ENCODE results near the gene RGSL1.

Gene RGSL1

GRCh38 chr1:182415789-182416188, 34.2 kb upstream of the RGSL1 start:
- Histone ChIP-seq H3K36me3 (ENCODE audit: control insufficient read depth, insufficient read depth, low read length, severe bottlenecking) (no peaks in the 10 kb centered on the region), H3K4me1 (ENCODE audit: control insufficient read depth, insufficient read depth, low read length) (peaks cover 9% of the 10 kb centered on the region), H3K4me3 (ENCODE audit: low read length) (no peak overlapping the region), H3K9me3 (ENCODE audit: control insufficient read depth, low read length) (no peaks in the 10 kb centered on the region), H3K27me3 (replicated peaks; ENCODE audit: control insufficient read depth, insufficient read depth, low read length) (peaks cover 4% of the 10 kb centered on the region), H3K9ac (ENCODE audit: low read length) (no peak overlapping the region)
- DNase-seq (ENCODE audit: low read depth) = no peak

GRCh38 chr1:182426442-182427430, 23.2 kb upstream of the RGSL1 start:
- Histone ChIP-seq H3K36me3 (ENCODE audit: control insufficient read depth, insufficient read depth, low read length, severe bottlenecking) (no peaks in the 10 kb centered on the region), H3K9ac (ENCODE audit: low read length) (no peak overlapping the region), H3K4me3 (ENCODE audit: low read length) (no peak overlapping the region), H3K4me1 (ENCODE audit: control insufficient read depth, insufficient read depth, low read length) (no peaks in the 10 kb centered on the region), H3K9me3 (ENCODE audit: control insufficient read depth, low read length) (no peaks in the 10 kb centered on the region), H3K27me3 (replicated peaks; ENCODE audit: control insufficient read depth, insufficient read depth, low read length) (peaks cover 23% of the 10 kb centered on the region)
- DNase-seq (ENCODE audit: low read depth) = no peak

- Histone ChIP-seq H3K9ac (ENCODE audit: low read length) (no peak overlapping the region), H3K9me3 (ENCODE audit: control insufficient read depth, low read length) (no peaks in the 10 kb centered on the region), H3K4me1 (ENCODE audit: control insufficient read depth, insufficient read depth, low read length) (no peaks in the 10 kb centered on the region), H3K36me3 (ENCODE audit: control insufficient read depth, insufficient read depth, low read length, severe bottlenecking) (no peaks in the 10 kb centered on the region), H3K4me3 (ENCODE audit: low read length) (no peak overlapping the region), H3K27me3 (replicated peaks; ENCODE audit: control insufficient read depth, insufficient read depth, low read length) (peaks cover 23% of the 10 kb centered on the region)
- DNase-seq (ENCODE audit: low read depth) = no peak
Observed at GRCh38 chr1:182428043-182428442, 21.9 kb upstream of the RGSL1 start.

- no peaks in the 10 kb centered on the region for H3K36me3 ChIP-seq (ENCODE audit: control insufficient read depth, insufficient read depth, low read length, severe bottlenecking)
- DNase-seq (ENCODE audit: low read depth) = no peak
- no peak overlapping the region for H3K9ac ChIP-seq (ENCODE audit: low read length)
- no peak overlapping the region for H3K4me3 ChIP-seq (ENCODE audit: low read length)
- H3K9me3 ChIP-seq (ENCODE audit: control insufficient read depth, low read length) = no peaks in the 10 kb centered on the region
- H3K27me3 ChIP-seq (replicated peaks; ENCODE audit: control insufficient read depth, insufficient read depth, low read length) = peaks cover 26% of the 10 kb centered on the region
- H3K4me1 ChIP-seq (ENCODE audit: control insufficient read depth, insufficient read depth, low read length) = no peaks in the 10 kb centered on the region
Observed at GRCh38 chr1:182430263-182431068, 19.5 kb upstream of the RGSL1 start.

DNA sequence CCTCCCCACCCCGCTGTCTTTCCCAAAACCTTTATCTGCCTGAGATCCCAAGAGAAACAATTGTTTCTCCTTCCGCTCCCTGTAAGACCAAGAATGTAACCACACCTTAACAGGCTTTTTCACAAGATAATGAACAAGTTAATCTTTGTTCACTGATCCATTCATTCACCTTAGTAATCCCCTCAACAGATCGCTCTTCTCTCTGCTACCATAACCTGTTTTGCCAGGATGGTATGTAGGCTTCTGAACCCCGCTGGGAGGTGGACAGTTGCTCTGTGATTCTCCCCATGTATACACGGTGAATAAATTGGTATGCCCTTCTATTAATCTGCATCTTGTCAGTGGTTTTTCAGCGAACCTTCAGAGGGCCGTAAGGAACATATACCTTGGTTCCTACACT, 18.7 kb upstream of the RGSL1 start:
- Histone ChIP-seq H3K4me3 (ENCODE audit: low read length) (no peak overlapping the region), H3K9me3 (ENCODE audit: control insufficient read depth, low read length) (no peaks in the 10 kb centered on the region), H3K9ac (ENCODE audit: low read length) (no peak overlapping the region), H3K36me3 (ENCODE audit: control insufficient read depth, insufficient read depth, low read length, severe bottlenecking) (no peaks in the 10 kb centered on the region), H3K27me3 (replicated peaks; ENCODE audit: control insufficient read depth, insufficient read depth, low read length) (peaks cover 28% of the 10 kb centered on the region), H3K4me1 (ENCODE audit: control insufficient read depth, insufficient read depth, low read length) (no peaks in the 10 kb centered on the region)
- DNase-seq (ENCODE audit: low read depth) = no peak

GRCh38 chr1:182433580-182433979, 16.4 kb upstream of the RGSL1 start:
- H3K9me3 ChIP-seq (ENCODE audit: control insufficient read depth, low read length) = peaks cover 9% of the 10 kb centered on the region
- no peak for DNase-seq (ENCODE audit: low read depth)
- no peaks in the 10 kb centered on the region for H3K4me1 ChIP-seq (ENCODE audit: control insufficient read depth, insufficient read depth, low read length)
- H3K27me3 ChIP-seq (replicated peaks; ENCODE audit: control insufficient read depth, insufficient read depth, low read length) = peaks cover 32% of the 10 kb centered on the region
- no peak overlapping the region for H3K4me3 ChIP-seq (ENCODE audit: low read length)
- H3K36me3 ChIP-seq (ENCODE audit: control insufficient read depth, insufficient read depth, low read length, severe bottlenecking) = no peaks in the 10 kb centered on the region
- H3K9ac ChIP-seq (ENCODE audit: low read length) = no peak overlapping the region

GRCh38 chr1:182438326-182438725, 11.6 kb upstream of the RGSL1 start:
- H3K4me1 ChIP-seq (ENCODE audit: control insufficient read depth, insufficient read depth, low read length) = no peaks in the 10 kb centered on the region
- H3K27me3 ChIP-seq (replicated peaks; ENCODE audit: control insufficient read depth, insufficient read depth, low read length) = peaks cover 34% of the 10 kb centered on the region
- peaks cover 12% of the 10 kb centered on the region for H3K9me3 ChIP-seq (ENCODE audit: control insufficient read depth, low read length)
- H3K36me3 ChIP-seq (ENCODE audit: control insufficient read depth, insufficient read depth, low read length, severe bottlenecking) = no peaks in the 10 kb centered on the region
- H3K9ac ChIP-seq (ENCODE audit: low read length) = no peak overlapping the region
- DNase-seq (ENCODE audit: low read depth) = no peak
- no peak overlapping the region for H3K4me3 ChIP-seq (ENCODE audit: low read length)

DNA sequence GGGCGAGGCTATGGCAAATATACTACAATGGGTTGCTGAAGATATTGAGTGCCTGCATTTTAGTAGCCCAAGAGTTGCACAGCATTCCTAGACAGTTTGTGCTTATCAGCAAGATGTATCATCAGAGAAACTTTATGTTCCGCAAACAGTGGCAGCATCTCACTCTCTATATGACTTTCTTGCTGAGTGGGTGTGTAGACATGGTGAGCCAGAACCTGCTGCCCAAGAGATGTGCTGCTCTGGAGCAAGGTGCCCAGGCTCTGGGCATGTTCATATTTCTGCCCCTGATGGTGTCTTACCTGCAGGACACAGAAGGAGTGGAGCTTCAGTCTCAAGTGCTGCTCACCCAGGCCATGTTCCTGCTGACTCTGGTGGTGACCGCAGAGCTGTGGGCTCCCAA, 8.2 kb upstream of the RGSL1 start:
- Histone ChIP-seq H3K36me3 (ENCODE audit: control insufficient read depth, insufficient read depth, low read length, severe bottlenecking) (no peaks in the 10 kb centered on the region), H3K27me3 (replicated peaks; ENCODE audit: control insufficient read depth, insufficient read depth, low read length) (peaks cover 23% of the 10 kb centered on the region), H3K9me3 (ENCODE audit: control insufficient read depth, low read length) (peaks cover 12% of the 10 kb centered on the region), H3K4me3 (ENCODE audit: low read length) (no peak overlapping the region), H3K4me1 (ENCODE audit: control insufficient read depth, insufficient read depth, low read length) (no peaks in the 10 kb centered on the region), H3K9ac (ENCODE audit: low read length) (no peak overlapping the region)
- DNase-seq (ENCODE audit: low read depth) = no peak

DNA sequence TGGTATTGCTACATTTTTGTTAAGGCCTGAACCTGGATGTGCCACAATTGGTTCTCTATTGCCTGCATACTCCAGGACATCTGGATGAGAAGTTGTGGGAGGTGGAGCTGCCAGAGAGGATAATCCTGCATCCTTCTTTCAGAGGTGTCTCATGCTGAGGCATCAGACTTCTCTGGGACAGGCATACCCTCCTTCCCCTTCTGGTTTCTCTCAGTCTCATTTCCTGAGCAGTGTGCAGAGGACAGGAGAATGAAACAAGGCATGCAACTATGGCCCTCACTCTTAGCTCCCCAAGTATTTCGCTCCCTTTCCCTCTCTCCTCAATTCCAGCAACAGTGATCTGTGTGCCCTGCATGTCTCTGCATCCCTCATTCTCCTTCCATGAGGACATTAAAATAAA, 7.6 kb upstream of the RGSL1 start:
- no peaks in the 10 kb centered on the region for H3K36me3 ChIP-seq (ENCODE audit: control insufficient read depth, insufficient read depth, low read length, severe bottlenecking)
- H3K9ac ChIP-seq (ENCODE audit: low read length) = no peak overlapping the region
- H3K4me1 ChIP-seq (ENCODE audit: control insufficient read depth, insufficient read depth, low read length) = no peaks in the 10 kb centered on the region
- no peak for DNase-seq (ENCODE audit: low read depth)
- H3K4me3 ChIP-seq (ENCODE audit: low read length) = no peak overlapping the region
- peaks cover 19% of the 10 kb centered on the region for H3K27me3 ChIP-seq (replicated peaks; ENCODE audit: control insufficient read depth, insufficient read depth, low read length)
- H3K9me3 ChIP-seq (ENCODE audit: control insufficient read depth, low read length) = peaks cover 12% of the 10 kb centered on the region

- no peak overlapping the region for H3K4me3 ChIP-seq (ENCODE audit: low read length)
Observed at GRCh38 chr1:182444497-182444896, 5.4 kb upstream of the RGSL1 start.

DNA sequence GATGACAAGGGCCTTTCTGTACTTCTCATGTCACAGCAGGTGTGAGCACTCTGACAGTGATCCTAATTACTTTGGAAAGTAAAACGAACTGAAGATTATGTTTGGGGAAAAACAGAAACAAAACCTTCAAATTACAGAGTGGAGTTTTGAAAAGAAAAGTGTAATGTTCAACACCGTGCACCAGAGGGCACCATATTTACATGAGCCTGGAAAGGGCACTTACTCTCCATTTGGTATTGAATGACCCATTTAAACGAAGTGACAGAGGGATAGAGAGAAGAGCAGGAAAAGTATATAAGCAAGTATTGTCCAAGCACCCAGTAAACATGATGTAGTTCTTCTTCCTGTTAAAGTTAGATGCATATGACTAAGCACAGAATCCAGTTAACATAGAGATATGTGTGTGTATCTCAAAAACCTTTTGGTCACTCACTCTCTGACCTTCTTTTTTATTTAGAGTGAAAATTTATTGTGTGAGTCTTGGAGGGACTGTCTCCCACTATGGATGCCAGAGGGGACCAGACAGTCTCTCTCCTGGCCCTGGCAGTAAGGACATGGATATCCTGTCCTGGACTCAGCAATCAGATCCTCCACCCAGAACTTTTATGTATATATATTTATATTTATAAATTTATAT, 3.8 kb upstream of the RGSL1 start:
- peak; percentile 79 for DNase-seq (ENCODE audit: low read depth)
- Histone ChIP-seq H3K4me3 (ENCODE audit: low read length) (no peak overlapping the region), H3K9ac (ENCODE audit: low read length) (no peak overlapping the region), H3K9me3 (ENCODE audit: control insufficient read depth, low read length) (no peaks in the 10 kb centered on the region), H3K4me1 (ENCODE audit: control insufficient read depth, insufficient read depth, low read length) (no peaks in the 10 kb centered on the region), H3K27me3 (replicated peaks; ENCODE audit: control insufficient read depth, insufficient read depth, low read length) (peaks cover 15% of the 10 kb centered on the region), H3K36me3 (ENCODE audit: control insufficient read depth, insufficient read depth, low read length, severe bottlenecking) (no peaks in the 10 kb centered on the region)

More at GRCh38 chr1:182444497-182444896, 5.4 kb upstream of the RGSL1 start:
- Histone ChIP-seq H3K36me3 (ENCODE audit: control insufficient read depth, insufficient read depth, low read length, severe bottlenecking) (no peaks in the 10 kb centered on the region), H3K9ac (ENCODE audit: low read length) (no peak overlapping the region), H3K4me1 (ENCODE audit: control insufficient read depth, insufficient read depth, low read length) (no peaks in the 10 kb centered on the region), H3K9me3 (ENCODE audit: control insufficient read depth, low read length) (no peaks in the 10 kb centered on the region), H3K27me3 (replicated peaks; ENCODE audit: control insufficient read depth, insufficient read depth, low read length) (peaks cover 15% of the 10 kb centered on the region)
- DNase-seq (ENCODE audit: low read depth) = no peak
